GM21390 (cell line): ENCODE results near the gene SYCP2L.
"Not testable (repeated sequence)": the region's sequence is repeated elsewhere in the genome, so short reads cannot be mapped to it uniquely, and the experiment has no call there.

ENCODE experiments used
- ATAC-seq: cut with Tn5 transposase; IDR thresholded peaks from one replicate; pipeline ENCODE4 v1.9.1; 2021; ENCODE audit not compliant: unreplicated experiment

Gene SYCP2L

DNA sequence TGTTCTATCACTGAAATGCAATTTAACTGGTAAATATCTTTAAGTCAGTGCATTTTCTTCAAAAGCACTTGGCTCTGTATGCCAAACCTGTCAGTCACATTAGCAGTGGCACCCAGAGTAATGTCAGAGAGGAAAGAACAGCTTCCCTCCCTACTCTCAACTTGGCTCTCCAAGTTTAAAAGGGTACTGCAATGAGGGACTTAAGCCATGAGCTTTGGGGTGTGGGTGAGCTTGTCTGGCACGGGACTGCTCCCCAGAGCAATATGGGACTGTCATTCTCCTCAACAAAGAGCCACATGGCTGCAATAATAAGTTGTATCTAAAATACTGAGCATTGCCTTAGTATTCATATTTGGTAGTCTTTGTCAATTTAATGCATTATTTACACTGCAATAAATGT is 9.0 kb upstream of the SYCP2L start:
- ATAC-seq: no peak

DNA sequence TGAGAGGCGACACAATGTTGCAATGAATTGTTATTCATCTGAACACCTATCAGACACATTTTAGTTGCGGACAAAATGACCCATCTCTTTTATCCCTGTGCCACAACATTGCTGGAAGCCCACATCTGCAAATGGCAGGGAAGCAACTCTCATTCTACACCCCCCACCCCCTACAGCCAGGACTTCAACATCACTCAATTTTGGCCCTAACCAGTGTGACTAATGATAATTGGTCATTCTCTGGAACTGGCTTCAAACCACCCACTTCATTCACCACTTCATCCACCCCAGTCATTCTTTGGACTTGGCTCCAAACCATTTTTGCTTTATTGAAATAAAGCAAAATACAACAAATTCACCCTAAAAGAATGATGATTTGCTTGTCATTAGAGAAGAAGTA is 6.5 kb upstream of the SYCP2L start:
- ATAC-seq: no peak

DNA sequence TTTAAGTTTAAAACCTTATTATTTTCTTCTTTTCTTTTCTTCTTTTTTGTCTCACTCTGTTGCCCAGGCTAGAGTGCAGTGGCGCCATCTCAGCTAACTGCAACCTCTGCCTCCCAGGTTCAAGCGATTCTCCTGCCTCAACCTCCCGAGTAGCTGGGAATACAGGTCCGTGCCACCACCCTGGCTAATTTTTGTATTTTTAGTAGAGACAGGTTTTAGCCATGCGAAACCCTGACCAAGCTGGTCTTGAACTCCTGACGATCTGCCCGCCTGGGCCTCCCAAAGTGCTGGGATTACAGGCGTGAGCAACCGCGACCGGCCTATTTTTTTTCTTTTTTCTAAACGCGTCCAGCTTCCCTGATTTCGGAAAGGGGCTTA is 4.6 kb upstream of the SYCP2L start:
- not testable (repeated sequence) for ATAC-seq

DNA sequence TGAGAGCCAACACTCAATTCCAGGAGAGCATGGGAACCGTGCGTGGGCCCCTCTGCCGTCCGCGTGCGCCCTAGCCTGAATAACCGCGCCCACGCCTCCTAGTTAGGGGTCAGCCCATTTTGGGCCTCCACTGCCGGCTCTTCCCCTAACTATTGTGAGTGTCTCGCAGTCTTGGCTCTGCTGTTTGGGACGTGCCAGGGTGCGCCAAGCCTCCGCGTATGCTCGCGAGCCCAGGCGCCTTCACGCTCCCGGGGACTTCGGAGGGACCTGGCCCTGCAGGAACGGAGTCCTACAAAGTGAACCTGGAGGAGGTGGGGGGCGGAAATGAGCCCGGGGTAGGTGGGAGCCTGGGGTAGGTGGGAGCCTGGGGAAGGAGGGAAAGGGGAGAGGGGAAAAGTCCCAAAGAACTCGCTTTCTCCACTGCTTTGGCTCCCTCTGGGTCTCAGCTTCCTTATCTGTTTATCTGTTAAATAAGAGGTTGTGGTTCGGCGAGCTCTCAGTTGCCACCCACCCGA is 4.1 kb upstream of the SYCP2L start:
- ATAC-seq: no peak

DNA sequence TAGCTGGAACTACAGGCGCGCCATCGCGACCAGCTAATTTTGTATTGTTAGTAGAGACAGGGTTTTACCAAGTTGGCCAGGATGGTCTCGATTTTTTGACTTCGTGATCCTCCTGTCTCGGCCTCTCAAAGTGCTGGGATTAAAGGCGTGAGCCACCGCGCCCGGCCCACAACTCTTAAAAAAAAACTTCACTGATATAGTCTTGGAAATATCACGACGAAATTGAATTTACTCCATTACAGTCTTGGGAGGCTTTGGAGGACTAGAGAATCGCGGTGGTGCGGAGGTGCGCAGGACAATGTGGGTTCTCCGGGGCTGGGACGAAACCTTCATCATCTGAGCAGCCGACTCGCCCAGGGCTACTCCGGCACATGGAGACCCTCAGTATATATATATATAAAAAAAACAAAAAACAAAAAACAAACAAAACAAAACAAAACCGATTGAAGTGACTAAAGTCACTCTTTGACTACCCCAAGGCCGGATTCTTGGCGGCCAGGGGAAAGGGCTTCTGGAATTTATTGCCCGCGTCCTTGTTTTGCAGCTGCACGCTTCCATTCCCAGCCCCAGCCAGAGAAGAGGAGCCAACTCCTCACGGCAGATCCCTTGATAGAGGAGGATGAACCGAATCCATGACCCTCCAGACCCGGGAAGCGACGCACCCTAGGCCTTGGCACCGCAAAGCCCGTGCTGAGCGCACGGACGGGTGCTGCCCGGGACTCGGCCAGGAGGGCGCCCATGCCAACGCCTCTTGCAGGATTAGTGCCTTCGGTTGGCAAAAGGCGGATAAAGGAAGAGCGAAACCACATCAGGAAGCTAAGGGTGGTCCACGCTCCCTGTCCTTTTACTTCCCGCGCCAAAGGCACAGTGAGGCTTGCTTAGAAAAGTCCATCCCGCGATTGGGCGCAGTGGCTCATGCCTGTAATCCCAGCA is 3.3 kb upstream of the SYCP2L start:
- no peak for ATAC-seq

DNA sequence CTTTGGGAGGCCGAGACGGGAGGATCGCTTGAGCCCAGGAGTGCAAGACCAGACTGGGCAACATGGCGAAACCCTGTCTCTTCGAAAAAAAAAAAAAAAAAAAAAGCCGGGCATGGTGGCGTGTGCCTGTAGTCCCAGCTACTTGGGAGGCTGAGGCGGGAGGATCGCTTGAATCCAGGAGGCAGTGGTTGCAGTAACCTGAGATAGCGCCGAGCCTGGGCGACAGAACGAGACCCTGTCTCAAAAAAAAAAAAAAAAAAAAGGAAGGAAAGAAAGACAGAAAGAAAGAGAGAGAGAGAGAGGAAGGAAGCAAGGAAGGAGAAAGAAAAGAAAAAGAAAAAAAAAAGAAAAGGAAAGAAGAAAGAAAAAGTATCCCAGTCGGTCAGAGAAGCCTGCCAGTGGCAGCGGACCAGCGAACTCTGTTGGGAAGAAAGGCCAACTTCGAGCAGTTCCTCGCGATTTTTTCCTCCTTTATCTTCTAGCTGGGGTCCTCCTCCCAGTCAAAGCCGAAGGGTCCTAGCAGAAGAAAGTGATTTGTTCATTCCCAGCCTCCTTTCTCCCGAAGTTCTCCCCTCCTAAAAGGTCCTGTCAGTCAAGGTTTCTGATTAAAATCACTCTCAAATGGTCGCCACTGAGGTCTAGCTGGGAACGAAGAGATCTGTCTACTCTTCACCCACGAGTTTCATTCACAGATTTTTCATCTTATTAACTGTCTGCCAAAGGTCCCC is 2.4 kb upstream of the SYCP2L start:
- no peak for ATAC-seq

DNA sequence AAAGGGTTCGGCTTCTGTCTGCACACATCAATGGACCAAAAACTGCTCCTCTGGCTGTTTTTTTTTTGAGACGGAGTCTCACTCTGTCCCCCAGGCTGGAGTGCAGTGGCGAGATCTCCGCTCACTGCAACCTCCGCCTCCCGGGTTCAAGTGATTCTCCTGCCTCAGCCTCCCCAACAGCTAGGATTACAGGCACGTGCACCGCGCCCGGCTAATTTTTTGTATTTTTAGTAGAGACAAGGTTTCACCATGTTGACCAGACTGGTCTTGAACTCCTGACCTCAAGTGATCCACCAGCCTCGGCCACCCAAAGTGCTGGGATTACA is 524 bp upstream of the SYCP2L start:
- ATAC-seq: not testable (repeated sequence)

DNA sequence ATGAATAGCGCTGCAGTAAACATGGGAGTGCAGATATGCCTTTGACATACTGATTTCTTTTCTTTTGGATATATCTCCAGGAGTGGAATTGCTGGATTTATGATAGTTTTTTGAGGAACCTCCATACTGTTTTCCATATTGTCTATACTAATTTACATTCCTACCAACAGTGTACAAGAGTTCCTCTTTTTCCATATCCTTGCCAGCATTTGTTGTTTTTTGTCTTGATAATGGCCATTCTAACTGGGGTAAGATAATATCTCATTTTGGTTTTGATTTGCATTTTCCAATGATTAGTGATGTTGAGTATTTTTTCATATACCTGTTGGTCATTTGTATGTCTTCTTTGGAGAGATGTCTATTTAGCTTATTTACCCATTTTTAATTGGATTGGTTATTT is 3.3 kb downstream of the SYCP2L start:
- no peak for ATAC-seq

DNA sequence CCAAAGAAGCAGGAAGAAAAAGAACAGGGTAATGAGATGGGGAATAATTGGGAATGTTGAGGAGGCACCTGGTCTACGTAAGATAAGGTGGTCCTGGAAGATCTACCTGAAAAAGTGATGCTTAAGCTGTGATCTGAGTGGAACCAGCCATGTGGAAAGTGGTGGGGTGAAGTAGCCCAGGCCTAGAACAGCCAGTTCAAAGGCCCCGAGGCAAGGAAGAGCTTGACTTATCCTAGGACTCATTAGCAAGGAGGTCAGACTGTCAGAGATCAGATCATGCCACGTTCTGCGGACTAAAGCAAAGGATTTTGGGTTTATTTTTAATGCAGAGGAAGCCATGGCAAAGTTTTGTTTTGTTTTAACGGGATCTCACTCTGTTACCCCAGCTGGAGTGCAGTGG is 5.1 kb downstream of the SYCP2L start:
- no peak for ATAC-seq

DNA sequence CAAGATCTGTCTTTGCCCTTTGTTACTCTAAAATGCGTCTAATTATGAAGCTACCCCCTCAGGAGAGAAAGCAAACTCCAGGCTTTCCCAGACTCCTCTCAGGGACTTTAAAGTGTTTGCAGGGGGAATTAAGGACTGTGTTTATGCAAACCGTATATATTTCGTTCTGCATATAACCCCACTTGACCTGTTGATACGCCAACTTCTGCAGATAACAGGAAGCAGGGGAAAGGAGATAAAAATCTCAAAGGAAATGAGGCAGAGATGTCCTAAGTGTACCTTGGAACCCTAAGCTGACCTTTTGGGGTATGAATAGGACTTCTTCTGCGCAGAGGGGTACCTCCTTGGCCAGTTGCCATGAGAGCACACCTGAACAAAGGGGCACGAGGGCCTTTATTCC is 8.1 kb downstream of the SYCP2L start:
- ATAC-seq: no peak

DNA sequence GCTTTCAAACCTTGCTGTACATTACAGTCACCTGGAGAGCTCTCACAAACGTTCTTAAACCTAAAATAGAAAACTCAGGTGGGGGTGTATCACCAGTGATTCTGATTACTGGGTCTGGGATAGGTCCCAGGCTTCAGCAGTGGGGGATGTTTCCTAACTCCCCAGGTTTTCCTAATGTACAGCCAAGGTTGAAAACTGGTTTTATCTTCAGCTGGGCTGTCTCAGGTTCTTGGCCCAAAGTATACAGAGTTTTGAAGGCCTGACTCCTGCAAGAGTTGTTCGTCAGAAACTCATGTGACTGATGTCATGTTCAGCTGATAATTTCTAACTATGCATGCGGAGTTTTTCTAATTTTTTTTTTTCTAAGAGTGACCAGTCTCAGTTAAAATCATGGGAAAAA is 9.8 kb downstream of the SYCP2L start:
- ATAC-seq: no peak

DNA sequence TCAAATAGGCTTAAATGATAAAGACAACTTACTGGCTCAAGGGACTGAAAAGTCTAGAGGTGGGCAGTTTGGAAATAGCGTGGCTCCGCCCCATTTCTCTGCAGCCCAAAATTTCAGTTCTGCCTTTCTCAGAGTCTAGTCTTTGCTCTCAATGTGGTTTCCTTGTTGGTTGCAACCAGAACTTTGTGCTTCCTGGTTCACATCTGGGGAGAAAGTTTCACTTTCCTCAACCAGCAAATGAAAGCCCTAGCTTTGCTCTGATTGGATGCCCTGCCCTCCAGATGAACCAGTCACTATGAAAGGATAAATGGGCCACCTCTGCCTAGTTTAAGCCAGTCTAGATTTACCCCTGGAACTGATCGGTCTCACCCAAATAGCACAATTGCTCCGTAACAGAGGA is 14.9 kb downstream of the SYCP2L start:
- ATAC-seq: peak; percentile 98

DNA sequence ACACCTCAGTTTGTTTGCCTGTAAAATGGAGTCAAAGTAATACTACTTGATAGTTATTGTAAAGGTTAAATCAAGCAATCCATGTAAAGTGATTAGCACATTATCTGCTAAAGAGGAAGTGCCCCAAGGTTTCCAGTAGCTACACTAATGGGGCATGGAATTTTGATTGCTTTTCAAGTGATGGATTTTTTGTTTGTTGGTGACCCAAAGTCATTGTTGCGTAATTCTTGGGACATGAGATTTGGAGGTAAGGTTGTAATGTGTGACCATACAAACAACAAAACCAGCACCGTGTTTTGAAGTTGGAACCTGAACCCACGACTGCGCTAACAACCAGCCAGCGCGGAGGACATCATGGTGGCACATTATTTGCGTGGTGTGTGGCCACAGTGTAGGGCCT is 17.2 kb downstream of the SYCP2L start:
- ATAC-seq: no peak

DNA sequence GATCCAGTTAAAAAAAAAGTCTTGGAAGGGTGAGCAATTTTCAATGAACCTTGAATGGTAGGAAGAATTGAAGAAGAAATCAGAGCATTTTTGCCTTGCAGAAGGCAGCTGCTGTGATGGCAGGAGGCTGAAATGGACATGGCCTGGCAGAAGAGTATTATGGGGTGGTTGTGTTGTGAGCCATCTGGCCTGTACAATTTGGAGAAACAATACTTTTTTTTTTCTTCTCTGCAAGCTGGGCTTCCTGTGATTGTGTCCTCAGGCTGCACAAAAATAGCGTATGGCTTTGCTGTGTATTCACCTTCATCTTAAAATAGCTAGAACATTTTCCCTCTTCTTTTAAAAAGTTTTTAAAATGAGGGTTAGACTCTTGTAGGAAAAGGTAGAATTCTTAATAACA is 21.4 kb downstream of the SYCP2L start:
- no peak for ATAC-seq

DNA sequence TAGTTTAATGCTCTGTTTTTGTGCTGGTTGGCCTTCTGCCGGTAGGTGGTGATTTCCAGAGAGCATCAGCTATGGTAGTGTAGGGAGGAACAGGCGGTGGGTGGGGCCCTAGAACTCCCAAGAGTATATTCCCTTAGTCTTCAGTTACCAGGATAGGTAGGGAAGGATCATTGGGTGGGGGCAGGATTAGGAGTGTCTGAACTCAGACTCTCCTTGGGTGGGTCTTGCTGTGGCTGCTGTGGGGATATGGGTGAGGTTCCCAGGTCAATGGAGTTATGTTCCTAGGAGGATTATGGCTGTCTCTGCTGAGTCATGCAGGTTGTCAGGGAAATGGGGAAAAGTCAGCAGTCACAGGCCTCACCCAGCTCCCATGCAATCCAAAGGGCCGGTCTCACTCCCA is 32.7 kb downstream of the SYCP2L start:
- ATAC-seq: not testable (repeated sequence)

DNA sequence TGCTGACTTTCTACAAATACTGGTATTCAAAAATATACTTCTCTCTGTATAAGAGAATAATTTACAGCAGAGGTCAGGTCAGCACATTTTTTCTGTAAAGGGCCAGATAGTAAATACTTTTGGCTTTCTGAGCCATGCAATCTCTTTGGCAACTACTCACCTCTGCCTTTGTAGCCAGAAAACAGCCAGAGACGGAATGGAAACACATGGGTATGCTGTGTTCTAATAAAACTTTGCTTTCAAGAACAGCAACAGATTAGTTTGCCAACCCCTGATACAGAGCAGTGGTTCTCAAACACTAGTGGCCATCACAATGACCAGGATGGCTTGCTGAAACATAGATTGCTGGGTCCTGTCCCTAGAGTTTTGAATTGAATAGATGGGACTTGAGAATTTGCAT is 46.3 kb downstream of the SYCP2L start:
- no peak for ATAC-seq

DNA sequence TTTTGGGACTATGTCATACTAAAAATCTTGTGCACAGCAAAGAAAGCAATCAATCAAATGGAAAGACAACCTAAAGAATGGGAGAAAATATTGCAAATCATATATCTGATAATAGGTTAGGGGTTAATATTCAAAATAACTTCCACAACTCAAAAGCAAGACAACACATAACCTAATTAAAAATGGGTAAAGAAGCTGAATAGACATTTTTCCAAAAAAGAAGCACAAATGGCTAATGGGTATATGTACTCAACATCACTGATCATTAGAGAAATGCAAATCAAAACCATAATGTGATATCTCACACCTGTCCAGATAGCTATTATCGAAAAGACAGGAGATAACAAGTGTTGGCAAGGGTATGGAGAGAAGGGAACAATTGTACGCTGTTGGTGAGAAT is 53.0 kb downstream of the SYCP2L start:
- no peak for ATAC-seq

DNA sequence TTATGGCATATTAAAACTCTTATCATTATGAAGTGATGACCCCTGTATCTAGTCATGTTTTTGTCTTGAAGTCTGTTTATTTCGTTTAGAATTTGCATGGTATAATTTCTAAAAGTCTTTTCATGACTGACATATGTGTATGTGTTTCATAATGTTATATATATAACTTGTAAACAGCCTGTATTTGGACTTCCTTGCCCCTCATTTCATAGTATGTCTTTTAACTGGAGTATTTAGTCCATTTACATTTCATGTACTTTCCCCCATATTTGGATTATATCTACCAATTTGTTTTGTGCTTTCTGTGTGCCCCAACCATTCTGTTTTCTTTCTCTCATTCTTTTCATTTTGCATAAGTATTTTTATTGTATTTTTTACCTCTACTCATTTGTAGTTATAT is 59.0 kb downstream of the SYCP2L start:
- ATAC-seq: no peak

DNA sequence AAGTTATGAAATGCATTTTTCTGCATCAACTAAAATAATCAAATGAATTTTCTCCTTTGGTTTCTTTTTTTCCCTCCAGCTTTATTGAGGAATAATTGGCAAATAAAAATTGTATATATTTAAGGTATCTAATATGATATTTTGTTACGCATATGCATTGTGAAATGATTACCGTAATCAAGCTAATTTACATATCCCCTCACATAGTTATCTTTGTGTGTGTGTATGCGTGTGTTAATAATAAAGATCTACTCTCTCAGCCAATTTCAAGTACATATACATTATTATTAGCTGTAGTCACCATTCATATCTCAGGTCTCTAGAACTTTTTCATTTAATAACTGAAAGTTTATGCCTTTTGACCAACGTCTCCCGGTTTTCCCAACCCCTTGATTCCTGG is 61.1 kb downstream of the SYCP2L start:
- no peak for ATAC-seq

DNA sequence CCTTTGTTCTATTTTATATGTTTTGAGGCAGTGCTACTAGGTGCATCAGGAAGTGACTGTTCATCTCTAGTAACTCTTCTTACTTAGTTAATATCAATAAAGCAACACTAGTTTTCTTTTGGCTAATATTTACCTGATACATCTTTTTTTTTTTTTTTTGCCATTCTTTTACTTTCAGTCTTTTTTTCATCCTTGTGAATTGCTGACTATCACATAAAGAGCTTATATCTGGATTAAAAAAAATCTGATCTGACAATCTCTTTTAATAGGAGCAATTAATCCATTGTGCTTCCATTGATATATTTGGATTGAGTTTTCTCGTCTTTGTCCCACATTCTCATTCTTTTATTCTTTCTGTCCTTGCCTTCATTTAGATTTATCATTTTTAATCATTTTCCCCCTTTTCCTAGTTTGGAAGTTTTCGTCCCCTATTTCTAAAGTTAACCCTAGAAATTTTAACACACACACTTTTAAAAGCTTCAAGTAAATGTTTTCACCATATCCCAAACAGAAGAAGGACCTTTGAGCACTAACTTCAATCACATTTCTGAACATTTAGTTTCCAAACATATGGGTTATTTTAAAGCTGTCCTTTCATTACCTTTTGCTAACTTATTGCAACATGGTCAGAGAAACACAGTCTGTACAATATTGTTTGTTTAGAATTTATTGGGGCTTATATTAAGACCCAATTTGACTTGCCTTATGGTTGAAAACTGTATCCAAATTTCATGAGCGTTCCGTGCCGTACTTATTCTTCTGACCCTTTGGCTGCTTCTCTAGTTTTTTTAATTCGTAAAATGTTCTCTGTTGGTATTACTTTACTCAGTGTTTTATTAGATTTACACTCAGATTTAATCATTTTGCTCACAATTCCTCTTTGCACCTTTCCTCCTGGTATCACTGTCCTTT is 63.0 kb downstream of the SYCP2L start:
- ATAC-seq: no peak

DNA sequence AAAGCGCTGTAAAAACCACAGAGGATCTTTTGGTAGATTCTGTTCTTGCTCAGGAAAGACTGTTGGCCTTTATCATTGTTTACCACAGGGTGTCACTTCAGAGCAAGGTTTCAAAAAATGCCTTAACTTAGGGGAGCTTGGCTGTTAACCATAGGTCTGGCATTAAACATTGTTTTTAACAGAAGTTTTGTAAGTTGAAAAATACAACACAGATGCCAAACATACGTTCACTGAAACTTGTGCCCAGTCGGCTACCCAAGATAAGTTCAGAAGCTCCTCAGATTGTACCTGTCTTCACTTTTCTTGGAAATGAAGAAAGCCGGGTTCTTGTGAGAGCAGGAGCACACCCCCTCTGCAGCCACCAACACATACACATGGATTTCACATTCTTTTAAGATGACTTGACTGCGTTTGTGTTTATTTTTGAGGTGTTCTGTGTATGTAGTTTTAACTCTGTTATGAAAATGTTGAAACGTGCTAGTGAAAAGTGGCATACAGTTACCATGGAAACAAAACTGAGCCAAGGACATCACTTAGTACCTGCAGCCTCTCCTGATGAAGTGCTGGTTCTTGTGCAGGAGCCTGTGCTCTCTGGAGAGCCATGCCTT is 64.9 kb downstream of the SYCP2L start:
- ATAC-seq: no peak
